ENCODE measurements around the gene ELP4.
"Not testable (repeated sequence)": the region's sequence is repeated elsewhere in the genome, so short reads cannot be mapped to it uniquely, and the experiment has no call there.

Gene ELP4

DNA sequence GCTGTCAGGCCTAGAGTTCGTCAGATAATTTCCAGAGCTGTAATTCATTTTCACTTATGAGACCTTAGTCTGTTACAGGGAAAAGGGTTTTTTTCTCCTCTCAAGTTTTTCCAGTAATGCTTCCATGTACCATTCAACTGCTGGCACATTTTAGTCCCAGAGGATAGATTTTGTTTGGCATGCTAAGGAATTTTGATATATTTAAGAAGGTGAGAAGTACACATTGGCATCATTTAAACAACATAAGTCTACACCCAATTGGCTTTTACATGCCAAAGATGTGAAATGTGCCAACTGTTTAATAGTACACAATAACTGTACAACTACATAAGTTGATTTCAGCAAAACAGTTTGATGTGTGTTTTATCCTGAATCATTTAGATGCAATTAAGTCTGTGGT, 230.6 kb downstream of the ELP4 start:
- H3K4me3 ChIP-seq (ENCODE audit: low read depth, low read length) = no peak overlapping the region
- no peak for DNase-seq (ENCODE audit: low read depth)
- no peak for TF ChIP-seq CTCF (IDR thresholded peaks at IDR 0.05; ENCODE audit: low read depth, low read length, missing control alignments)

DNA sequence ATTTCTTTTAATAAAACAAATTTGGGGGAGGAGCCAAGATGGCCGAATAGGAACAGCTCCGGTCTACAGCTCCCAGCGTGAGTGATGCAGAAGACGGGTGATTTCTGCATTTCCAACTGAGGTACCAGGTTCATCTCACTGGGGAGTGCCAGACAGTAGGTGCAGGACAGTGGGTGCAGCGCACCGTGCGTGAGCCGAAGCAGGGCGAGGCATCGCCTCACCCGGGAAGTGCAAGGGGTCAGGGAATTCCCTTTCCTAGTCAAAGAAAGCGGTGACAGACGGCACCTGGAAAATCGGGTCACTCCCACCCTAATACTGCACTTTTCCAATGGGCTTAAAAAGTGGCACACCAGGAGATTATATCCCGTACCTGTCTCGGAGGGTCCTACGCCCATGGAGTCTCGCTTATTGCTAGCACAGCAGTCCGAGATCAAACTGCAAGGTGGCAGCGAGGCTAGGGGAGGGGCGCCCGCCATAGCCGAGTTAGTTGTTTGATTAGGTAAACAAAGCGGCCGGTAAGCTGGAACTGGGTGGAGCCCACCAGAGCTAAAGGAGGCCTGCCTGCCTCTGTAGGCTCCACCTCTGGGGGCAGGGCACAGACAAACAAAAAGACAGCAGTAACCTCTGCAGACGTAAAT, 231.3 kb downstream of the ELP4 start:
- not testable (repeated sequence) for H3K4me3 ChIP-seq (ENCODE audit: low read depth, low read length); DNase-seq (ENCODE audit: low read depth)

DNA sequence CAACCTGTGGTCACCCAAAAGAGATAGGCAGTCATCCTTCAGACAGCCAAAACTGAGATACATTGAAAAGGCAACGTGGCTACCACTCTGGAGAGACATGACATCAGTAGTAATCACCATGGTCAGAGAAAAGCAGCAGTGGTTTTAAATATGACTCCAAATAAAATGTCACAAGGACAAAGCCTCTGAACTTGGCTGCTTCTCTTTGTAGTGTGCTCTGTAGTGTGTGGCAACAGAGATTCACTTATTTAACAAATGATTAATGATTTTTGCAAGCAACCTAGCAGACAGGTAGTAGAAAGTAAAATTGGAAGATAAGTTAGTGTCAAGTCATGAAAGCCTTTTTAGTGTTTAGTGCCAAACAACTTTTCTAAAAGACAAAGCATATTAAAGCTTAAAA, 238.0 kb downstream of the ELP4 start:
- no peak for DNase-seq (ENCODE audit: low read depth)
- no peak for TF ChIP-seq CTCF (IDR thresholded peaks at IDR 0.05; ENCODE audit: low read depth, low read length, missing control alignments)

GRCh38 chr11:31757260-31757835, 247.8 kb downstream of the ELP4 start:
- no peak overlapping the region for H3K4me3 ChIP-seq (ENCODE audit: low read depth, low read length)
- DNase-seq (ENCODE audit: low read depth) = no peak
- no peak for TF ChIP-seq CTCF (IDR thresholded peaks at IDR 0.05; ENCODE audit: low read depth, low read length, missing control alignments)

More for the DNA sequence above, 238.0 kb downstream of the ELP4 start:
- H3K4me3 ChIP-seq (ENCODE audit: low read depth, low read length) = no peak overlapping the region

DNA sequence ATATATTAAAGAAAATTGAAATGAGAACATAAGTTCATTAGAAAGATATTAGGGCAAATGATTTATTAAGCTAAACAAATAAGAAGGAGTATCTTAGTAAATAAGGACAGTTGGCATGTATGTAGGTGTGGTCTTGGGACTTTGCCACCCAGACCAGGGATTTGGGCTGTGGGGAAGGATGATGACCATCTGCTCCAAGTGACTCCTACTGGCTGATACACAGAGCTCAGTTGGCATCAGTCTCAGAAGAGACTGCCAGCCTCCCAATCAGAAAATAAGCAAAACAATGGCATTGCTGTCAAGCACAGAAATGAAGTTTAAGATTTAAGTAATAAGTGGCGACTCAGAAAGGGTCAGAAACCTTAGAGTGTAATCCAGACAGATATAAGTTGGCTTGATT, 252.1 kb downstream of the ELP4 start:
- H3K4me3 ChIP-seq (ENCODE audit: low read depth, low read length) = no peak overlapping the region
- no peak for TF ChIP-seq CTCF (IDR thresholded peaks at IDR 0.05; ENCODE audit: low read depth, low read length, missing control alignments)
- no peak for DNase-seq (ENCODE audit: low read depth)

- no peak overlapping the region for H3K4me3 ChIP-seq (ENCODE audit: low read depth, low read length)
- DNase-seq (ENCODE audit: low read depth) = no peak
- TF ChIP-seq CTCF (IDR thresholded peaks at IDR 0.05; ENCODE audit: low read depth, low read length, missing control alignments) = no peak
Observed at GRCh38 chr11:31763296-31763695, 253.7 kb downstream of the ELP4 start.

- H3K4me3 ChIP-seq (ENCODE audit: low read depth, low read length) = no peak overlapping the region
- no peak for TF ChIP-seq CTCF (IDR thresholded peaks at IDR 0.05; ENCODE audit: low read depth, low read length, missing control alignments)
- DNase-seq (ENCODE audit: low read depth) = no peak
Observed at GRCh38 chr11:31764261-31764660, 254.7 kb downstream of the ELP4 start.

Data from GM12864 (cell line).